Liver (tissue), 3 donors: ENCODE results near the gene SP140.

Experiments used
- ATF3 ChIP-seq: IDR thresholded peaks from 2 replicates; pipeline ENCODE4 v1.6.1; 2016; ENCODE audit warnings: antibody characterized with exemption
- CTCF ChIP-seq: fragments of 150-350 bp; IDR thresholded peaks from 2 replicates; pipeline ENCODE4 v1.5.1; 2017; ENCODE audit warnings: improper control_type of control experiment, low read depth, low read length; ENCODE audit not compliant: missing input control
- GABPA ChIP-seq, 2 donors: IDR thresholded peaks in 1 of 2; conservative IDR thresholded peaks in 1 of 2; 2 replicates each; pipeline ENCODE4 v1.6.1; 2016; ENCODE audit warnings: antibody characterized with exemption in 2 of 2, mild to moderate bottlenecking in 1 of 2, moderate library complexity in 1 of 2
- JUND ChIP-seq, 2 donors: IDR thresholded peaks; 2 replicates each; pipeline ENCODE4 v1.6.1; 2016; ENCODE audit warnings: antibody characterized with exemption in 2 of 2
- MAX ChIP-seq: IDR thresholded peaks from 2 replicates; pipeline ENCODE4 v1.6.1; 2016; ENCODE audit warnings: antibody characterized with exemption
- NR2F2 ChIP-seq: IDR thresholded peaks from 2 replicates; pipeline ENCODE4 v1.6.1; 2016; ENCODE audit warnings: antibody characterized with exemption
- RAD21 ChIP-seq, 2 donors: IDR thresholded peaks; 2 replicates each; pipeline ENCODE4 v1.6.1; 2016; ENCODE audit warnings: antibody characterized with exemption in 2 of 2, mild to moderate bottlenecking in 2 of 2
- REST ChIP-seq: IDR thresholded peaks from 2 replicates; pipeline ENCODE4 v1.6.1; 2016; ENCODE audit warnings: antibody characterized with exemption, mild to moderate bottlenecking
- RXRA ChIP-seq, 2 donors: IDR thresholded peaks; 2 replicates each; pipeline ENCODE4 v1.6.1; 2017 to 2018; ENCODE audit warnings: antibody characterized with exemption in 2 of 2, mild to moderate bottlenecking in 1 of 2
- SP1 ChIP-seq: IDR thresholded peaks from 2 replicates; pipeline ENCODE4 v1.6.1; 2018; ENCODE audit warnings: antibody characterized with exemption, mild to moderate bottlenecking
- TAF1 ChIP-seq: conservative IDR thresholded peaks from 2 replicates; pipeline ENCODE4 v1.6.1; 2016; ENCODE audit warnings: antibody characterized with exemption, mild to moderate bottlenecking
- YY1 ChIP-seq: IDR thresholded peaks from 2 replicates; pipeline ENCODE4 v1.6.1; 2016; ENCODE audit warnings: antibody characterized with exemption, mild to moderate bottlenecking
- ZBTB33 ChIP-seq: IDR thresholded peaks from 2 replicates; pipeline ENCODE4 v1.6.1; 2016; ENCODE audit warnings: antibody characterized with exemption
- donor health status: healthy.
- donor health status: healthy.

- TF ChIP-seq CTCF (no peak), RAD21 (IDR thresholded peaks at IDR 0.05) (no peak), ATF3 (no peak), REST (no peak), JUND (IDR thresholded peaks at IDR 0.05) (no peak), GABPA (IDR thresholded peaks at IDR 0.05 in 1 of 2, conservative IDR thresholded peaks at IDR 0.05 in 1 of 2) (no peak), TAF1 (no peak), YY1 (no peak), RXRA (IDR thresholded peaks at IDR 0.05) (no peak), ZBTB33 (no peak), MAX (no peak), SP1 (no peak), NR2F2 (no peak)
Observed at GRCh38 chr2:230209422-230210051, 16.0 kb upstream of the SP140 start.
